Measurements from ENCODE around the gene EFNA5. TPM values are rescaled to one million over a fixed set of nuclear protein-coding genes. Genes with fewer than 3 reads are reported as not detected.

The EFNA5 gene
- total RNA-seq, 4 donors from 2014 or later = 7.7 to 18.6 (median 9.9) TPM

DNA sequence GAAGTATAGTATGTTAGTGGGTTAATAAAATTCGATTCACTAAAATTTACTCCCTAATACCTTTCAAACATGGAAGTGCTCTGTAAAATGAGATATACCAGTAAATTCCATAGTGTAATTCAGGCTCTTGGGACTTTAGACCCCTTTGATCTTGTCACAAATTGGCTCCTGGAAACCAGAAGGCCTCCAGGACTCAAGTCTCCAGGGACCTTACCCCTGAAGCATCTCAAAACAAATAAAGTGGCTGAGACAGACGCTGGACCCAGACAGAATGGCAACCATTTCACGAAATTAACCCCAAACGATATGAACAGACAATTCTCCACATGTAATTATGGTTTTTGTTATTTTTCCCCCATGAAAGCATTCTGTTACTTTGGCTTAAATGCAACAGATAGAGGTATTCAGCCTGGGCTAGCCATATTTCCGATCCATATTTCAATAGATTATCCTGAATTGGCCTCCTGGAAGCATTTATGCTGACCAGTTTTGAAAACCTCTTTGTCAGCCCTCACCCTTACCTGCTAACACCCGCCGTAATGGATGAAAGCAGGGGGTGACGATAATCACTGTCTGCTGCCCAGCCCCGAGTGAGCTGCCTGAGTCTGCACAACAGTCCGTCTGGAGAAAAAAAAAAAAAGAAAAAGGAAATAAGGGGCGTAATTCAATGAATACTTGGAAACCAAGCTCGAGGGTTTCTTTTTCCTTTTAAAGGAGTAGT lies 34.1 kb upstream of the EFNA5 start:
- TF ChIP-seq, protein P1, sequence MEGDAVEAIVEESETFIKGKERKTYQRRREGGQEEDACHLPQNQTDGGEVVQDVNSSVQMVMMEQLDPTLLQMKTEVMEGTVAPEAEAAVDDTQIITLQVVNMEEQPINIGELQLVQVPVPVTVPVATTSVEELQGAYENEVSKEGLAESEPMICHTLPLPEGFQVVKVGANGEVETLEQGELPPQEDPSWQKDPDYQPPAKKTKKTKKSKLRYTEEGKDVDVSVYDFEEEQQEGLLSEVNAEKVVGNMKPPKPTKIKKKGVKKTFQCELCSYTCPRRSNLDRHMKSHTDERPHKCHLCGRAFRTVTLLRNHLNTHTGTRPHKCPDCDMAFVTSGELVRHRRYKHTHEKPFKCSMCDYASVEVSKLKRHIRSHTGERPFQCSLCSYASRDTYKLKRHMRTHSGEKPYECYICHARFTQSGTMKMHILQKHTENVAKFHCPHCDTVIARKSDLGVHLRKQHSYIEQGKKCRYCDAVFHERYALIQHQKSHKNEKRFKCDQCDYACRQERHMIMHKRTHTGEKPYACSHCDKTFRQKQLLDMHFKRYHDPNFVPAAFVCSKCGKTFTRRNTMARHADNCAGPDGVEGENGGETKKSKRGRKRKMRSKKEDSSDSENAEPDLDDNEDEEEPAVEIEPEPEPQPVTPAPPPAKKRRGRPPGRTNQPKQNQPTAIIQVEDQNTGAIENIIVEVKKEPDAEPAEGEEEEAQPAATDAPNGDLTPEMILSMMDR (IDR thresholded peaks at IDR 0.05; ENCODE audit: low read depth) = no peak

DNA sequence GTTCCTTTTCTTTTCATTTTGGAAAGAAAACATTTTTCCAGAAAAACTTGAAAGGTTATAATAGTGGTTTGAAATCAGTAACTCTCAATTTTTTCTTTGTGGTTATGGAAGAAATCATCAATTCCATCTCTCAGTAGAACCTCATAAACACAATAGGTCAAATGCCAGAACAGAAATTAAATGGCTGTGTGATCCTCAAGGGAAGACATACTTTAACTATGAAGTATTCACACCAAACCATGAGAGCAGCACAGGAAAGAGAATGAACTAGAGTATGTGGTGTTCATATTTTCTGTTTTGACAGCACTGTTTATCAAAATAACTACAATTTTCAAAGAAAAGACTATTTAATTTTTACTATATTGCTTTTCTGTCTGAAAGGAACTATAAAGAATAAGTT lies 29.7 kb upstream of the EFNA5 start:
- TF ChIP-seq, protein P1 (IDR thresholded peaks at IDR 0.05; ENCODE audit: low read depth) = no peak

- TF ChIP-seq, protein P1 (IDR thresholded peaks at IDR 0.05; ENCODE audit: low read depth) = no peak
Measured at GRCh38 chr5:107699425-107699824, 28.7 kb upstream of the EFNA5 start.

DNA sequence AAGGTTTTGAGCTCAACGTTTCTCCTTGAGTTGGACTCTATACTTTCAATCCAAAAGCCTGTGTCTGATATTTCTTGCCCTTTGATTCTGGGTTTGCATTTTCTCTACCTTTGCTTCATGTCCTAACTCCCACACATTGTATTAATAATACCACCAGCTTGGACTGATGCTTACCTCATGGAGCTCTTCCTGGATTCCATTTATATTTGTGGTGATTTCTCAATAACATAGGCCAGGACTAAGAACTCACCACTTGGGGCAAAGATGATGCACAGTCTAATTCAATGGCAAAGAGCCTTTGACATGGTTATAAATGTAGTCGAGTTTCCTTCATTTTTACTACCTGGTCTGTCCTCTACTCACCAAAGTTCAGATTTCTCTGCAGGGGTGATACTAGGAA lies 27.5 kb upstream of the EFNA5 start:
- TF ChIP-seq, protein P1 (IDR thresholded peaks at IDR 0.05; ENCODE audit: low read depth) = no peak

DNA sequence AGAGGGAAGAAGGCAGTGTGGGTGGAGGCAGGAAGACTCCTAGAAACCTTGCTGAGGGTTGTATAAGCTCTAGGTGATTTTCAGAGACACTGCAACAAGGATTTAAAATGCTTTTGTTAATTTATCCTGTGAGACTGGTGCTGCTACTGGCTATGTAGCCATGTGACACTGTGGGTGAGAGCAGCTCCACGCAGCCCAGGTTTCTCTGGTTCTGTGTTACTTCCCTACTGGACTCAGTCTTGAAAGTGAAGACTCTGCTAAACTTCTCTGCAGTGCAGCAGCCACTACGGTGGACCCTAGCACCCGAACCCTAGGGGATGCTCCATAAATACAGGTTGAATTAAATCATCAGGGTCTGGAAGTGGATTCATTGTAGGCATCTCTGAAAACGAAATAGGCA lies 25.8 kb upstream of the EFNA5 start:
- TF ChIP-seq, protein P1 (IDR thresholded peaks at IDR 0.05; ENCODE audit: low read depth) = no peak

GRCh38 chr5:107696080-107696479 lies 25.3 kb upstream of the EFNA5 start:
- TF ChIP-seq, protein P1 (IDR thresholded peaks at IDR 0.05; ENCODE audit: low read depth) = no peak

- TF ChIP-seq, protein P1 (IDR thresholded peaks at IDR 0.05; ENCODE audit: low read depth) = no peak
Measured at GRCh38 chr5:107687937-107688336, 17.2 kb upstream of the EFNA5 start.
